Stimulated activated CD4-positive, alpha-beta T cell treated with anti-CD3 and anti-CD28 coated beads, Interleukin-4, amount 100 ng/mL, for 48 hours (primary cell): ENCODE measurements around the gene ATG4C.

Experiments
- DNase-seq, 2 donors: peaks; one replicate each; pipeline ENCODE4 v3.0.0-alpha.2; 2020; ENCODE audit warnings: low read depth in 2 of 2

The ATG4C gene

DNA sequence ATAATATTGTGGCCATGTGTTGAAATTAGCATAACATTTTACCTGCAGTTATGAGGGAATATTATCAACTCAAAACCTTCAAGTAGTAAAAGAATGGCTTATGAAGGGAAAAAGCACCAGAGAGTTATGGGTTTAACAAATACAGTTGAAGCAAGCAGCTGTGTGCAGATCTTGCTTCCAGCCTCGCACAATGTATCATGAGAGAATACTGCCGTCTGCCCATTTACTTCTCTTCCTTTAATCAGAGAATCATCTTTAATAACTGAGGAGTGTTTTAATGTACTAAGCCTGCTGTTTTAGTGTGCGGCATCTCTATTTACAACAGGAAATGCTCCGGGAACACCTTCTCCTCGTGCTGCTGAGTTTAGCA lies 120.9 kb downstream of the ATG4C start:
- no peak for DNase-seq

DNA sequence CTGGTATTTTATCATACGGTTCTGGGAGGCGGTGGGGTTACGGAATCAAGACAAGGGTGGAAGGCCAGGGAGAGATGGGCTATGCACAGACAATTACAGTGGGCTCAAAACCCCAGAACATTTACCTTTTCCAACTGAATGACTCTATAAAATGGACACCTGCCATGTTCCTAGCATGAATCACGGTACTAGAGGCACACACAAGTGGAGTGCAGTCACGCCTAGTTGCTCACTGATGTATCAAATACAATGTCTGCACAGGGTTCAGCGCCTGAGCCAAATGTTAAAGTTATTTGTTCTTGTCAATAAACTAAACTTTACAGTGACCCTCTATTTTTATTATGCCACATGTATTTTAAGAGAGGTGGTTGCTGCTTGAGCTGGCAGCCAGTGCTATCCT lies 121.4 kb downstream of the ATG4C start:
- no peak for DNase-seq

DNA sequence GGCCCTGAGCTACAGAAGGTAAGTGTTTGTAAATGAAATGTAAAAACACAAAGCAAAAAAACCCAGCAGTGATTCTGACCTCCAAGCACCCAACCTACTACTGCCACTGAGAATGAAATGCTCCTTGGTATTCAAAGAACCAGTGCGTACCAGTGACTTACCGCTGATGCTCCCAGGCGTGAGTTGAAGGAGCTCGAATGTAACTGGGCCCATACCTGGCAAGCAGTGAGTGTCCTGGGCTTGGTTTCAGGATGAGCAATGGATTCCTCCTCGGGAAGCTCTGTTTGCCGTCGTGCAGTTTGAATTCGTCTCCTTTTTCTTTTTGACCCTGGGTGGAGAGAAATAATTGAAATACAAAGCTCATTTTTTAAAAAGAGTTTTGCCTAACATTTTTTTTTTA lies 121.9 kb downstream of the ATG4C start:
- DNase-seq = no peak

DNA sequence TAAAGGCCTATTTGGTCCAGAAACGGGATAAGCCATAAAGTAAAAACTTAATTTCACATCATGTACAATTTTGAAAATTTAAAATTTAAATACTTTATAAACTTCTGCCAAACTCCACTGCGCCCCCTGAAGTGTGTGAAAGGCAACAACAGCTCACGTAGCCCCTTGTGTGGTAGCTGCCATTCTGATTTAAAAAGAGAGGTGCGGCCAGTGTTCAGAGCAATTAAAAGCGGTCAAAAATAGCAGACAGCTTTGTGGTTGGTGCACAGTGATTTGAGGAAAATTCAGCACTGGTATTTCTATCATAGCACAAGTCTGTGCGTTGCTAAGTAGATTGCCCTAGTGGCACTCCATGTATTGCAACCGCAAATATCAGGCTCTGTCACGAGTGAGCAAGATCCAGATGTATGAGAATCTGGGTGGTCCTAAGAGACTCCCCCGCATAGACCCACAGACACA lies 122.5 kb downstream of the ATG4C start:
- no peak for DNase-seq

DNA sequence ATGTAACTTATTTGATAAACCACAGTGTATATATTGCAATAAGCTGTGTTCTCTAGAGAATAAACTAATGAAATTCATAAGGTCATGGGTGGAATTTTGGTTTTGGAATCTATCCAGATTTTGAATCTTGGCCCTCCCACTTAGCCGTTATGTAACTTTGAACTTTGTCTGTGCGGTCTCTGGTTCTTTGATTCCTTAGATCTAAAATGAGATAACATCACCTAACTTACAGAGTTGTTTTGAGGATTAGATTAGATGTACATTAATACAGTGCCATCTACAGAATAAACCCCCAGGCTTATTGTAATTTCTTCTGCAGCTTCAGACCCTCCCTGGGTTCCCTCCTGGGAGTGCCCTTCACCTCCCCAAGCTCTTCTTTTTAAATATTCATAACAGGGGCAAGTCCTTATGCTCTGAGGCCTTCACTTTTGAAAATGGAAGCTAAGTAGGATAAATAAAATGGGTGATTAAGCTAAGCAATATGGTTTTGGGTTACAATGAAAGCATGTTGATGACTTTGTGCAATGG lies 124.3 kb downstream of the ATG4C start:
- no peak for DNase-seq

DNA sequence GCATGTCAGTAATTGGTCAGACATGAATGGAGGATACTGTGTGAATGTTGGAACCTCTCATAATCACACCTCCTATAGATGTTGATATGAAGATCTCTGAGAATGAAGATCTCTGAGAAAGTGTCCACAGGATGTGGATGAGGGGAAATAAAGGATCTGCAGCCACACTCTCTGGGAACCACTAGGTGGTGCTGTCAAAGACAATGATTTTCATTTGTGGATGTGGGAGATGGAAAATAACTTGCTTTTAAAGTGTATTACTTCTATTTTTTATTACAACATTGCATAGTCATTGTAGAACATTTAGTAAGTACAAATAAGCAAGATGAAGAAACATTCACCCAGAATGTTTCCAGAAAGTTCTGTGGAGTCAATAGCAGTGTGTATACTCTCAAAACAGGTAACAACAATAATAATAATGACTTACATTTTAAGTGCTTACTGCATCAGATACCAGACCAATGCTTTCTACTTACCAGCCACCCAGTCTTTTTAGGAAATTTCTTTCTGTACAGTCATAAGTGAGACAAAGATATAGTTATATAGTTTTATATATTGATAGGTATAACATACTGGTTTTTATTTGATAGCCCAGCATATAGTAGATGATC lies 128.2 kb downstream of the ATG4C start:
- DNase-seq = no peak
